ENCODE measurements around the gene PWWP2A. TPM values are rescaled to one million over a fixed set of nuclear protein-coding genes. Genes with fewer than 3 reads are reported as not detected.

The PWWP2A gene
- total RNA-seq, 1 donor from 2014 or later = 24.8 TPM

GRCh38 chr5:160087199-160087598 is 32.1 kb downstream of the PWWP2A start:
- Histone ChIP-seq H3K27me3 (ENCODE audit: control insufficient read depth, insufficient read depth, low read length) (no peaks in the 10 kb centered on the region), H3K4me3 (ENCODE audit: low read depth, low read length) (no peak overlapping the region), H3K36me3 (ENCODE audit: control insufficient read depth, insufficient read depth, low read length) (no peaks in the 10 kb centered on the region)
- TF ChIP-seq CTCF (IDR thresholded peaks at IDR 0.05; ENCODE audit: insufficient read depth, low read length, poor library complexity, severe bottlenecking) = no peak
- DNase-seq (ENCODE audit: low read depth) = no peak

- Histone ChIP-seq H3K36me3 (ENCODE audit: control insufficient read depth, insufficient read depth, low read length) (no peaks in the 10 kb centered on the region), H3K27me3 (ENCODE audit: control insufficient read depth, insufficient read depth, low read length) (no peaks in the 10 kb centered on the region)
- no peak for TF ChIP-seq CTCF (IDR thresholded peaks at IDR 0.05; ENCODE audit: insufficient read depth, low read length, poor library complexity, severe bottlenecking)
These were observed 35.1 kb downstream of the PWWP2A start for GRCh38 chr5:160084144-160084543.

GRCh38 chr5:160083501-160083900 is 35.7 kb downstream of the PWWP2A start:
- no peak overlapping the region for H3K4me3 ChIP-seq (ENCODE audit: low read depth, low read length)
- H3K27me3 ChIP-seq (ENCODE audit: control insufficient read depth, insufficient read depth, low read length) = no peaks in the 10 kb centered on the region
- no peaks in the 10 kb centered on the region for H3K36me3 ChIP-seq (ENCODE audit: control insufficient read depth, insufficient read depth, low read length)
- no peak for DNase-seq (ENCODE audit: low read depth)
- no peak for TF ChIP-seq CTCF (IDR thresholded peaks at IDR 0.05; ENCODE audit: insufficient read depth, low read length, poor library complexity, severe bottlenecking)

More at GRCh38 chr5:160084144-160084543, 35.1 kb downstream of the PWWP2A start:
- no peak for DNase-seq (ENCODE audit: low read depth)
- no peak overlapping the region for H3K4me3 ChIP-seq (ENCODE audit: low read depth, low read length)

GRCh38 chr5:160082614-160083500 is 36.4 kb downstream of the PWWP2A start:
- H3K36me3 ChIP-seq (ENCODE audit: control insufficient read depth, insufficient read depth, low read length) = no peaks in the 10 kb centered on the region
- H3K4me3 ChIP-seq (ENCODE audit: low read depth, low read length) = no peak overlapping the region
- DNase-seq (ENCODE audit: low read depth) = no peak

GRCh38 chr5:160081495-160081894 is 37.8 kb downstream of the PWWP2A start:
- no peak for DNase-seq (ENCODE audit: low read depth)
- no peak for TF ChIP-seq CTCF (IDR thresholded peaks at IDR 0.05; ENCODE audit: insufficient read depth, low read length, poor library complexity, severe bottlenecking)
- Histone ChIP-seq H3K36me3 (ENCODE audit: control insufficient read depth, insufficient read depth, low read length) (no peaks in the 10 kb centered on the region), H3K4me3 (ENCODE audit: low read depth, low read length) (no peak overlapping the region), H3K27me3 (ENCODE audit: control insufficient read depth, insufficient read depth, low read length) (no peaks in the 10 kb centered on the region)

More at GRCh38 chr5:160082614-160083500, 36.4 kb downstream of the PWWP2A start:
- no peaks in the 10 kb centered on the region for H3K27me3 ChIP-seq (ENCODE audit: control insufficient read depth, insufficient read depth, low read length)
- no peak for TF ChIP-seq CTCF (IDR thresholded peaks at IDR 0.05; ENCODE audit: insufficient read depth, low read length, poor library complexity, severe bottlenecking)
